Skeletal muscle satellite cell (primary cell): ENCODE measurements around the gene IMPG2. TPM values are rescaled to one million over a fixed set of nuclear protein-coding genes. Genes with fewer than 3 reads are reported as not detected.

Source experiments
- H3K27me3 ChIP-seq: 2 replicates; pipeline ENCODE4 v1.7.0; 2013; ENCODE audit warnings: low read length; ENCODE audit not compliant: control insufficient read depth, insufficient read depth
- H3K36me3 ChIP-seq: 2 replicates; pipeline ENCODE4 v1.7.0; 2013; ENCODE audit warnings: mild to moderate bottlenecking, control low read depth, low read length; ENCODE audit not compliant: insufficient read depth
- H3K4me1 ChIP-seq: 2 replicates; pipeline ENCODE4 v1.7.0; 2013; ENCODE audit warnings: low read length; ENCODE audit not compliant: control insufficient read depth, insufficient read depth
- H3K4me2 ChIP-seq: 2 replicates; pipeline ENCODE4 v1.7.0; 2013; ENCODE audit warnings: mild to moderate bottlenecking, low read length
- H3K4me3 ChIP-seq: 2 replicates; pipeline ENCODE4 v1.7.0; 2013; ENCODE audit warnings: low read length
- H3K9ac ChIP-seq: 2 replicates; pipeline ENCODE4 v1.7.0; 2013; ENCODE audit warnings: mild to moderate bottlenecking, low read depth, low read length, moderate library complexity
- H3K9me3 ChIP-seq: replicated peaks from 2 replicates; pipeline ENCODE4 v1.7.0; 2013; ENCODE audit warnings: mild to moderate bottlenecking, control low read depth, low read length
- total RNA-seq: library from RNA; depleted of rRNA; stranded (reverse); fragments of >200 nt; gene quantifications from 2 replicates; pipeline ENCODE4 v1.2.3, GENCODE V29; 2012; rRNA removed

The IMPG2 gene
- total RNA-seq = 0.25 and 0.44 TPM in 2 replicates

GRCh38 chr3:101320475-101320874 is at the start of gene IMPG2:
TSS of gene IMPG2 (minus strand) at chr3:101320575. CDS start at chr3:101320372, 203 bp downstream.
- Histone ChIP-seq H3K4me2 (no peak within 1 kb of the TSS), H3K9me3 (no peaks in the 10 kb centered on the region), H3K4me1 (no peaks in the 10 kb centered on the region), H3K9ac (no peak within 1 kb of the TSS), H3K27me3 (no peaks in the 10 kb centered on the region), H3K4me3 (no peak within 1 kb of the TSS), H3K36me3 (no peaks in the 10 kb centered on the region)

DNA sequence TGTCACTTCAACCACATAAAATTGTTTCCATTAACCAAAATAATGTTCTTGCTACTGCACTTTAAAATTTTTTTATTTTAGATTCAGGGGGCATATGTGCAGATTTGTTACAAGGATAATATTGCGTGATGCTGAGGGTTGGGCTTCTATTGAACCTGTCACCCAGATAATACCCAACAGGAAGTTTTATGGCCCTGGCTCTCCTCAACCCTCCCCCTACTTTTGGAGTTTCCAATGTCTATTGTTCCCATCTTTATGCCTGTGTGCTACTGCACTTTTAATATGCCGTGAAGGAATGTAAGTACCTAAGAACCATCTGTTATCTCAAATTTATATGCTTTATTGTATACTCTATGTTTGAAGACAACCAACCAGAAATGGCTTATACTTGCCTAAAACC is 42.0 kb upstream of the IMPG2 start:
- Histone ChIP-seq H3K9me3 (no peaks in the 10 kb centered on the region), H3K36me3 (peaks cover 6% of the 10 kb centered on the region), H3K4me1 (no peaks in the 10 kb centered on the region), H3K9ac (no peak overlapping the region), H3K4me3 (no peak overlapping the region), H3K4me2 (no peak overlapping the region), H3K27me3 (no peaks in the 10 kb centered on the region)

DNA sequence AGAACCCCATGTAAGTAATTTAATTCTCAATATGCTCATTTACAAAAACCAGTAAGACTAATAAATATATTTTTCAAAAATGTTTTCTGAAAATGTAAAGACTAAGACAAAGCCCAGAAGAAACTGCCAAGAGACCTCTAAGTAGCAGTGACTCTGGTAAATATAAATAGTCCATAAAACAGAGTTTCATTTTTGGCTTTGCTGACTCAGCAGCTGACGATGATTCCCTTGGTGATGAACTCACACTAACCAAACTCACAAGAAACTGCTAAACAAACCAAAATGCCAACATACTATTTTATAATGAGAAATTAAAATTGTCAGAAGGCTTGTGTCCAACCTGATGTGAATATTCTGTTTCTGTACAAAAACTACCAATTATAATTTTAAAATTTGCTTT is 31.5 kb upstream of the IMPG2 start:
- H3K4me1 ChIP-seq = no peaks in the 10 kb centered on the region
- H3K27me3 ChIP-seq = no peaks in the 10 kb centered on the region
- no peaks in the 10 kb centered on the region for H3K9me3 ChIP-seq
- peaks cover 3% of the 10 kb centered on the region for H3K36me3 ChIP-seq
- peak overlapping the region; percentile 39 for H3K4me2 ChIP-seq
- no peak overlapping the region for H3K9ac ChIP-seq
- no peak overlapping the region for H3K4me3 ChIP-seq

DNA sequence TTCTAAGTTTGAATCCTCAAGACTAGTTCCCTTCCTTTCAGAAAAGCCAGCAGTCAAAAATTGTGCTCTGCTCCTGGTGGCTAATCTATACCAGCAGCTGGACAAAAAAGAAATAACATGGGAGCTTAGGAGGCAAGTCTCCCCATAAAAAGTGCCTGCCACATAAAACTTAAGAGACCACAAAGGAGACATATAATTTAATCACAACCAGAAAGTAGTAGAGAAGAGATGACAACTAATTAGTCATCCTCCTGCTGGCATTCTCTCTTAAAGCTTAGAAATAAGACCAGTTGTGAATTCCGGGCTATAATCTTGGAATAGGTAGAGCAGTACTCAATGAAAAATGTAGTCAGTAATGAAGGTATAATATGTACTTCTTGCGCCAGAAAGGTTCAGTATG is 20.2 kb upstream of the IMPG2 start:
- Histone ChIP-seq H3K9ac (no peak overlapping the region), H3K9me3 (no peaks in the 10 kb centered on the region), H3K4me1 (peaks cover 7% of the 10 kb centered on the region), H3K27me3 (no peaks in the 10 kb centered on the region), H3K36me3 (peaks cover 3% of the 10 kb centered on the region), H3K4me2 (no peak overlapping the region), H3K4me3 (no peak overlapping the region)

- Histone ChIP-seq H3K36me3 (peaks cover 4% of the 10 kb centered on the region), H3K4me3 (no peak overlapping the region), H3K4me1 (no peaks in the 10 kb centered on the region), H3K9ac (no peak overlapping the region), H3K27me3 (no peaks in the 10 kb centered on the region), H3K9me3 (no peaks in the 10 kb centered on the region), H3K4me2 (no peak overlapping the region)
These were observed 13.5 kb upstream of the IMPG2 start for GRCh38 chr3:101333883-101334282.

DNA sequence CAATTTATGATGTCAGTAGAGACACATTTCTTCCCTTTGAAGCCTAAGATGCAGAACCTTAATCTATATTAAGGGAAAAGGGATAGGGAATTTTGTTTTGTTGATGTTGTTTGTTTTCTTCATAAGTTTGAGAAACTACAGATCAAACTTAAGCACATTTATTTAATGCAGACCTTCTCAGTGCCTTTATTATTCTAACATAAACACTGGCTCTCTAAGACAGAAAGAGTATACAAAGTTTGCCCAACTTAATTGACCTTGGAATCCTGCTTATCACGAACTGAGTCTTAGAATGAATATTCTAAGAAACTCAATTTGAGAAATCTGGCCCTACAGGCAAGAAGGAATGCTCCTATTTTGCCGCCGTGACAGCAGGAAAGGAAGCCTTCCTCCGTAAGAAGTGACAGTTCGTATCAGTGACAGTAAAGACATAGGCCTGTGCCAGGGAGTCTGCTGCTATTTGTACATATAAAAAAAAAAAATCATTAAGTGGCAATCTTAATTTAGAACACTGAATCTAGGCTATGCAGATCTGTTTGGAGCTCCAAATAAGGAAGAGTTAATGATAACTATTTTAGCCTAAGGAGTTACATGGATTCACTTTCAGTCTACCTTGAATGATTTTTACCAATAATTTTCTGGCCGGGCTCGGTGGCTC is 8.8 kb upstream of the IMPG2 start:
- no peak overlapping the region for H3K4me3 ChIP-seq
- no peaks in the 10 kb centered on the region for H3K4me1 ChIP-seq
- no peak overlapping the region for H3K4me2 ChIP-seq
- H3K9me3 ChIP-seq = no peaks in the 10 kb centered on the region
- no peaks in the 10 kb centered on the region for H3K27me3 ChIP-seq
- H3K36me3 ChIP-seq = peaks cover 4% of the 10 kb centered on the region
- H3K9ac ChIP-seq = no peak overlapping the region

GRCh38 chr3:101325393-101326134 is 5.2 kb upstream of the IMPG2 start:
- Histone ChIP-seq H3K9me3 (no peaks in the 10 kb centered on the region), H3K9ac (no peak overlapping the region), H3K4me1 (no peaks in the 10 kb centered on the region), H3K36me3 (peaks cover 4% of the 10 kb centered on the region), H3K27me3 (no peaks in the 10 kb centered on the region), H3K4me2 (no peak overlapping the region), H3K4me3 (no peak overlapping the region)

- H3K4me2 ChIP-seq = no peak overlapping the region
- H3K4me3 ChIP-seq = no peak overlapping the region
- no peaks in the 10 kb centered on the region for H3K9me3 ChIP-seq
- H3K9ac ChIP-seq = no peak overlapping the region
- no peaks in the 10 kb centered on the region for H3K27me3 ChIP-seq
- H3K36me3 ChIP-seq = no peaks in the 10 kb centered on the region
- no peaks in the 10 kb centered on the region for H3K4me1 ChIP-seq
These were observed 844 bp downstream of the IMPG2 start for GRCh38 chr3:101319531-101319930.

GRCh38 chr3:101312545-101312944 is 7.8 kb downstream of the IMPG2 start:
- Histone ChIP-seq H3K27me3 (no peaks in the 10 kb centered on the region), H3K4me2 (no peak overlapping the region), H3K4me3 (no peak overlapping the region), H3K9ac (no peak overlapping the region), H3K36me3 (no peaks in the 10 kb centered on the region), H3K4me1 (peaks cover 14% of the 10 kb centered on the region), H3K9me3 (no peaks in the 10 kb centered on the region)

DNA sequence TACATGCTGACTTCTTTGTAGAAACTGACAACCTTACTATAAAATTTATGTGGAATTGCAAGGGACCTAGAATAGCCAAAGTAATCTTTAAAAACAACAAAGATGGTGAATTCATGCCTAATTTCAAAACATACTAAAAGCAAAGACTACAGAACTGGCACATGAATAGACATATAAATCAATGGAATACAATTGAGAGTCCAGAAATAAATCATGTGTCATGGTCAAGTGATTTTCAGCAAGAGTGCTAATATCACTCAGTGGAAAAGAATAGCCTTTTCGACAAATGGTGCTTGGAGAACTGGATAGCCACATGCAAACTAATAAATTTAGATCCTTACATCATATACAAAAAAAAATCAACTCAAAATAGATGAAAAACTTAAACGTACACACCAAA is 8.7 kb downstream of the IMPG2 start:
- peaks cover 14% of the 10 kb centered on the region for H3K4me1 ChIP-seq
- H3K4me3 ChIP-seq = no peak overlapping the region
- H3K9me3 ChIP-seq = no peaks in the 10 kb centered on the region
- no peak overlapping the region for H3K9ac ChIP-seq
- no peaks in the 10 kb centered on the region for H3K27me3 ChIP-seq
- no peaks in the 10 kb centered on the region for H3K36me3 ChIP-seq
- no peak overlapping the region for H3K4me2 ChIP-seq

DNA sequence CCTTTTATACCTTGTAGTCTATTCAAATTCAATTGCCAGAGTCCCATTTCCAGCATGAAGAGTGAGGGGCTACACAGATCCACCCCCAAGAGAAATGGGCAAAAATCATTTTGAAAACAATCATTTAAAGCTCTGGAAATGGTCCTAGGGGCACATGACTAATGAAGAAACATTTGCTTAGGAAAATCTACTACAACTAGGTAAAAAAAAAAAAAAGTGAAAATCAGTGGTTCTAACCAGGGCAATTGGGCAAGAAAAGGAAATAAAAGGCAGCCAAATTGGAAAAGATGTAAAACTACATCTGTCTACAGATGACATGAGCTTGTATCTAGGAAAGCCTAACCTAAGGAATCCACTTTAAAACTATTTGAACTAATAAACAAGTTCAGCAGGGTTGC is 9.4 kb downstream of the IMPG2 start:
- peaks cover 14% of the 10 kb centered on the region for H3K4me1 ChIP-seq
- H3K27me3 ChIP-seq = no peaks in the 10 kb centered on the region
- H3K4me2 ChIP-seq = peak overlapping the region; percentile 33
- no peaks in the 10 kb centered on the region for H3K9me3 ChIP-seq
- H3K36me3 ChIP-seq = no peaks in the 10 kb centered on the region
- no peak overlapping the region for H3K9ac ChIP-seq
- no peak overlapping the region for H3K4me3 ChIP-seq
